ENCODE measurements around the gene IL32.
"Not testable (repeated sequence)": the region's sequence is repeated elsewhere in the genome, so short reads cannot be mapped to it uniquely, and the experiment has no call there.

Gene IL32

GRCh38 chr16:3052571-3053329 is 12.7 kb upstream of the IL32 start:
- DNase-seq = not testable (repeated sequence)

GRCh38 chr16:3053330-3053710 is 12.1 kb upstream of the IL32 start:
- DNase-seq = not testable (repeated sequence)

GRCh38 chr16:3054965-3055733 is 10.3 kb upstream of the IL32 start:
- DNase-seq = no peak

- not testable (repeated sequence) for DNase-seq
These were observed 9.7 kb upstream of the IL32 start for GRCh38 chr16:3055734-3056115.

GRCh38 chr16:3056336-3057180 is 8.9 kb upstream of the IL32 start:
- DNase-seq = no peak

- DNase-seq = no peak
These were observed 8.0 kb upstream of the IL32 start for GRCh38 chr16:3057181-3058138.

- DNase-seq = peak; percentile 32 to 56 (median 36)
These were observed 7.1 kb upstream of the IL32 start for GRCh38 chr16:3058139-3059030.

GRCh38 chr16:3059041-3059722 is 6.3 kb upstream of the IL32 start:
- DNase-seq = peak; percentile 81 to 92 (median 87)

GRCh38 chr16:3059723-3060242 is 5.7 kb upstream of the IL32 start:
- DNase-seq = no peak

- no peak for DNase-seq
These were observed 4.9 kb upstream of the IL32 start for GRCh38 chr16:3060339-3061127.

- DNase-seq = no peak
These were observed 2.9 kb upstream of the IL32 start for GRCh38 chr16:3062553-3062952.

- DNase-seq = no peak
These were observed 1.6 kb upstream of the IL32 start for GRCh38 chr16:3063625-3064386.

GRCh38 chr16:3065742-3066439 is 451 bp downstream of the IL32 start:
- DNase-seq = no peak

- DNase-seq = no peak
These were observed 954 bp downstream of the IL32 start for GRCh38 chr16:3066440-3066748.

- no peak for DNase-seq
These were observed 3.0 kb downstream of the IL32 start for GRCh38 chr16:3068487-3068886.

- DNase-seq = not testable (repeated sequence)
These were observed 3.7 kb downstream of the IL32 start for GRCh38 chr16:3069146-3069545.

- no peak for DNase-seq
These were observed 5.2 kb downstream of the IL32 start for GRCh38 chr16:3070608-3071111.

- no peak for DNase-seq
These were observed 6.2 kb downstream of the IL32 start for GRCh38 chr16:3071655-3072054.
